Heart left ventricle (tissue), 13 donors: Measurements from ENCODE around the gene MYO16.

Experiments used
- POLR2A ChIP-seq, 2 donors: fragments of 450-650 bp; IDR thresholded peaks; one replicate each; pipeline ENCODE4 v1.6.1; 2017; ENCODE audit warnings: antibody characterized with exemption in 2 of 2, mild to moderate bottlenecking in 2 of 2, moderate library complexity in 2 of 2
- TF ChIP-seq, protein P1 (sequence below), 12 donors: fragments of 200-600 bp; sonication (generic) in 4 of 12; IDR thresholded peaks; one replicate each; pipeline versions ENCODE4 v1.5.0 to v1.8.0; 2018 to 2022; ENCODE audit warnings: antibody characterized with exemption in 12 of 12, mild to moderate bottlenecking in 5 of 12
- donor health status: ischemic (EF 13 %, LVEDD 7.1; RV severe dilation, severe dysfunction).
- donor health status: DM: no; HTN: yes; CAD: no.
- donor health status: DM: no; HTN: no; CAD: no.
- donor health status: ischemic (EF 25% LVEDD 6.9; RV normal size, moderate dysfunction).
- donor health status: ischemic (EF 25% LVEDD 5.7; RV mildly dilated, moderate dysfunction).
- donor health status: ischemic (EF 35%, LVEDD 5.7; RV mildly dilated, moderate dysfunction).
- donor health status: nonischemic (EF 11% LVEDD 7.7; RV severe dilation, severe dysfunction).
- donor health status: DM: yes; HTN: yes; CAD: no.
- donor health status: PGD.
- donor health status: ischemic (EF 29% LVEDD 5.4; RV normal size, mild dysfunction).
- donor health status: nonischemic (EF 23%, LVEDD 6.1; RV moderate dilation, normal function).

DNA sequence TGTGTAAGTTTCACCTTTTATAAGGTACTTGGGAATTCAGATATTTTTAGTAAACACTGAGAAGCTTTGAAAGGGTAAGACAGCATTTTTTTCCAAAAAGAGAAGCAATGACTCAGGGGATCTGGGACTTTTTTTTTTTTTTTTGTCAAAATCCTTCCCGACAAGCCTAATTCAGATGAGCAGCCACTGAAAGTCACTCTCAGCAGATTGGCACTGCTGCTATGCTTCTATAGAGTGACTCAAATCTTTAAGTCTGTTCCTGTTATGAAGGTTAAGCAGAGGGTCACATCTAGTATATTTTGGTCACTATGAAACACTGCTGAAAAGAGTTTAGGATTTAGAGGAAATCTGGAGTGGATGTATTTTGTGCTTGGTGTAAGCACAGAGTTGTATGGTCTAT, 571.1 kb downstream of the MYO16 start:
- no peak for TF ChIP-seq POLR2A (IDR thresholded peaks at IDR 0.05)
- TF ChIP-seq, protein P1, sequence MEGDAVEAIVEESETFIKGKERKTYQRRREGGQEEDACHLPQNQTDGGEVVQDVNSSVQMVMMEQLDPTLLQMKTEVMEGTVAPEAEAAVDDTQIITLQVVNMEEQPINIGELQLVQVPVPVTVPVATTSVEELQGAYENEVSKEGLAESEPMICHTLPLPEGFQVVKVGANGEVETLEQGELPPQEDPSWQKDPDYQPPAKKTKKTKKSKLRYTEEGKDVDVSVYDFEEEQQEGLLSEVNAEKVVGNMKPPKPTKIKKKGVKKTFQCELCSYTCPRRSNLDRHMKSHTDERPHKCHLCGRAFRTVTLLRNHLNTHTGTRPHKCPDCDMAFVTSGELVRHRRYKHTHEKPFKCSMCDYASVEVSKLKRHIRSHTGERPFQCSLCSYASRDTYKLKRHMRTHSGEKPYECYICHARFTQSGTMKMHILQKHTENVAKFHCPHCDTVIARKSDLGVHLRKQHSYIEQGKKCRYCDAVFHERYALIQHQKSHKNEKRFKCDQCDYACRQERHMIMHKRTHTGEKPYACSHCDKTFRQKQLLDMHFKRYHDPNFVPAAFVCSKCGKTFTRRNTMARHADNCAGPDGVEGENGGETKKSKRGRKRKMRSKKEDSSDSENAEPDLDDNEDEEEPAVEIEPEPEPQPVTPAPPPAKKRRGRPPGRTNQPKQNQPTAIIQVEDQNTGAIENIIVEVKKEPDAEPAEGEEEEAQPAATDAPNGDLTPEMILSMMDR (IDR thresholded peaks at IDR 0.05): no peak
